Lower lobe of right lung (tissue), 2 donors: ENCODE data around the gene GRM8. TPM values are rescaled to one million over a fixed set of nuclear protein-coding genes. Genes with fewer than 3 reads are reported as not detected.

Source experiments
- ATAC-seq, 2 donors: fragments of 200-7000 bp; cut with Tn5 transposase; one replicate each; pipeline ENCODE4 v1.9.1; 2020 to 2022; ENCODE audit warnings: mild to moderate bottlenecking in 2 of 2, moderate library complexity in 2 of 2
- DNase-seq: peaks from one replicate; pipeline ENCODE4 v3.0.0-alpha.2; 2020
- H3K27ac ChIP-seq: fragments of 200-600 bp; one replicate; pipeline ENCODE4 v1.8.0; 2022
- H3K27me3 ChIP-seq: fragments of 200-600 bp; one replicate; pipeline ENCODE4 v1.8.0; 2022; ENCODE audit warnings: low read depth
- H3K36me3 ChIP-seq: fragments of 200-600 bp; one replicate; pipeline ENCODE4 v1.8.0; 2022; ENCODE audit warnings: mild to moderate bottlenecking
- H3K4me1 ChIP-seq: fragments of 200-600 bp; one replicate; pipeline ENCODE4 v1.8.0; 2022
- H3K4me3 ChIP-seq: fragments of 200-600 bp; one replicate; pipeline ENCODE4 v1.8.0; 2022; ENCODE audit warnings: mild to moderate bottlenecking
- H3K9me3 ChIP-seq: fragments of 200-600 bp; one replicate; pipeline ENCODE4 v1.8.0; 2022
- CTCF ChIP-seq: fragments of 200-600 bp; IDR thresholded peaks from one replicate; pipeline ENCODE4 v1.8.0; 2022; ENCODE audit warnings: antibody characterized with exemption, mild to moderate bottlenecking
- intact Hi-C: fragments of 100-400 bp; cut with DNase I; formaldehyde crosslinking; loops from one replicate; pipeline ENCODE4 v1.11.0; 2022
- total RNA-seq: library from RNA; stranded (reverse); fragmentation: NEBNext Ultra II Directional; extraction: Animal tissue kit (Norgen Biotek cat#: 25700); gene quantifications from one replicate; pipeline ENCODE4 v1.2.1, GENCODE V29; 2021
- donor health status: DM: no; HTN: yes; CAD: no; lungs with severe emphysema.

GRM8 gene
- total RNA-seq, 1 donor from 2014 or later, result not detected

GRCh38 chr7:127189886-127190285, 62.9 kb downstream of the GRM8 start:
- Histone ChIP-seq H3K27ac (no peak overlapping the region), H3K9me3 (no peaks in the 10 kb centered on the region), H3K27me3 (no peaks in the 10 kb centered on the region), H3K4me3 (no peak overlapping the region), H3K4me1 (no peaks in the 10 kb centered on the region), H3K36me3 (no peaks in the 10 kb centered on the region)
- DNase-seq (no peak), ATAC-seq (no peak)
- TF ChIP-seq CTCF, result no peak
- intact Hi-C loops, result no loop called here

- H3K36me3 ChIP-seq, result no peaks in the 10 kb centered on the region
- H3K9me3 ChIP-seq, result no peaks in the 10 kb centered on the region
- H3K27ac ChIP-seq, result no peak overlapping the region
- intact Hi-C loops, result no loop called here
- H3K4me3 ChIP-seq, result no peak overlapping the region
- H3K27me3 ChIP-seq, result no peaks in the 10 kb centered on the region
- H3K4me1 ChIP-seq, result no peaks in the 10 kb centered on the region
- no peak for ATAC-seq
- no peak for TF ChIP-seq CTCF
- DNase-seq, result no peak
Measured at GRCh38 chr7:127189074-127189473, 63.7 kb downstream of the GRM8 start.

GRCh38 chr7:127187740-127188139, 65.0 kb downstream of the GRM8 start:
- Histone ChIP-seq H3K9me3 (no peaks in the 10 kb centered on the region), H3K27me3 (no peaks in the 10 kb centered on the region), H3K4me1 (no peaks in the 10 kb centered on the region), H3K4me3 (no peak overlapping the region), H3K27ac (no peak overlapping the region), H3K36me3 (no peaks in the 10 kb centered on the region)
- no peak for ATAC-seq
- DNase-seq, result no peak
- TF ChIP-seq CTCF, result no peak
- intact Hi-C loops, result no loop called here

- DNase-seq, result no peak
Measured at GRCh38 chr7:127186686-127187085, 66.1 kb downstream of the GRM8 start.

GRCh38 chr7:127177156-127177555, 75.6 kb downstream of the GRM8 start:
- ATAC-seq (no peak), DNase-seq (no peak)
- TF ChIP-seq CTCF, result no peak
- intact Hi-C loops, result no loop called here
- no peaks in the 10 kb centered on the region for H3K27me3 ChIP-seq
- no peaks in the 10 kb centered on the region for H3K4me1 ChIP-seq
- H3K27ac ChIP-seq, result no peak overlapping the region
- H3K36me3 ChIP-seq, result no peaks in the 10 kb centered on the region
- no peaks in the 10 kb centered on the region for H3K9me3 ChIP-seq
- H3K4me3 ChIP-seq, result no peak overlapping the region

More at GRCh38 chr7:127186686-127187085, 66.1 kb downstream of the GRM8 start:
- H3K36me3 ChIP-seq, result no peaks in the 10 kb centered on the region
- no peak overlapping the region for H3K4me3 ChIP-seq
- no peaks in the 10 kb centered on the region for H3K4me1 ChIP-seq
- no peaks in the 10 kb centered on the region for H3K9me3 ChIP-seq
- no peaks in the 10 kb centered on the region for H3K27me3 ChIP-seq
- no peak for TF ChIP-seq CTCF
- intact Hi-C loops, result no loop called here
- no peak overlapping the region for H3K27ac ChIP-seq
- no peak for ATAC-seq

- Histone ChIP-seq H3K36me3 (no peaks in the 10 kb centered on the region), H3K9me3 (no peaks in the 10 kb centered on the region), H3K27ac (no peak overlapping the region), H3K27me3 (no peaks in the 10 kb centered on the region), H3K4me3 (no peak overlapping the region), H3K4me1 (no peaks in the 10 kb centered on the region)
- DNase-seq (no peak), ATAC-seq (no peak)
- no peak for TF ChIP-seq CTCF
- intact Hi-C loops, result no loop called here
Measured at GRCh38 chr7:127162366-127162765, 90.4 kb downstream of the GRM8 start.
